ENCODE measurements around the gene RAB11FIP3.
"Not testable (repeated sequence)": the region's sequence is repeated elsewhere in the genome, so short reads cannot be mapped to it uniquely, and the experiment has no call there.

RAB11FIP3 gene

GRCh38 chr16:491220-491919 is 65.9 kb downstream of the RAB11FIP3 start:
- TF ChIP-seq CTCF (IDR thresholded peaks at IDR 0.05; ENCODE audit: low read depth, low read length), result no peak
- no peak for TF ChIP-seq EZH2phosphoT487 (IDR thresholded peaks at IDR 0.05; ENCODE audit: low read depth)
- Histone ChIP-seq H3K79me2 (ENCODE audit: low read length) (no peaks in the 10 kb centered on the region), H3K9ac (ENCODE audit: low read length) (no peak overlapping the region), H3K27me3 (ENCODE audit: low read depth, low read length) (no peaks in the 10 kb centered on the region), H3K27ac (ENCODE audit: low read length) (no peak overlapping the region), H3K4me1 (ENCODE audit: low read length) (no peaks in the 10 kb centered on the region), H2AFZ (ENCODE audit: low read depth, low read length) (no peak overlapping the region), H3K9me3 (ENCODE audit: insufficient read depth, low read length) (no peaks in the 10 kb centered on the region), H3K4me3 (ENCODE audit: low read length) (no peak overlapping the region), H4K20me1 (ENCODE audit: insufficient read depth, low read length) (no peaks in the 10 kb centered on the region), H3K4me2 (ENCODE audit: low read length) (no peak overlapping the region), H3K36me3 (replicated peaks; ENCODE audit: low read depth, low read length) (peaks cover 4% of the 10 kb centered on the region)

GRCh38 chr16:492211-492875 is 66.9 kb downstream of the RAB11FIP3 start:
- TF ChIP-seq CTCF (IDR thresholded peaks at IDR 0.05; ENCODE audit: low read depth, low read length) (no peak), EZH2phosphoT487 (IDR thresholded peaks at IDR 0.05; ENCODE audit: low read depth) (no peak)
- Histone ChIP-seq H4K20me1 (ENCODE audit: insufficient read depth, low read length) (no peaks in the 10 kb centered on the region), H3K9ac (ENCODE audit: low read length) (no peak overlapping the region), H3K36me3 (replicated peaks; ENCODE audit: low read depth, low read length) (peaks cover 4% of the 10 kb centered on the region), H3K4me3 (ENCODE audit: low read length) (no peak overlapping the region), H2AFZ (ENCODE audit: low read depth, low read length) (no peak overlapping the region), H3K79me2 (ENCODE audit: low read length) (no peaks in the 10 kb centered on the region), H3K9me3 (ENCODE audit: insufficient read depth, low read length) (no peaks in the 10 kb centered on the region), H3K4me1 (ENCODE audit: low read length) (no peaks in the 10 kb centered on the region), H3K27me3 (ENCODE audit: low read depth, low read length) (no peaks in the 10 kb centered on the region), H3K27ac (ENCODE audit: low read length) (no peak overlapping the region), H3K4me2 (ENCODE audit: low read length) (no peak overlapping the region)

GRCh38 chr16:494676-495075 is 69.2 kb downstream of the RAB11FIP3 start:
- H3K4me1 ChIP-seq (ENCODE audit: low read length); H2AFZ ChIP-seq (ENCODE audit: low read depth, low read length); H3K4me2 ChIP-seq (ENCODE audit: low read length); H3K4me3 ChIP-seq (ENCODE audit: low read length); H4K20me1 ChIP-seq (ENCODE audit: insufficient read depth, low read length); H3K27ac ChIP-seq (ENCODE audit: low read length); H3K79me2 ChIP-seq (ENCODE audit: low read length); H3K9me3 ChIP-seq (ENCODE audit: insufficient read depth, low read length); H3K27me3 ChIP-seq (ENCODE audit: low read depth, low read length); H3K36me3 ChIP-seq (replicated peaks; ENCODE audit: low read depth, low read length); H3K9ac ChIP-seq (ENCODE audit: low read length): not testable (repeated sequence)

- H3K27me3 ChIP-seq (ENCODE audit: low read depth, low read length), result no peaks in the 10 kb centered on the region
- H3K36me3 ChIP-seq (replicated peaks; ENCODE audit: low read depth, low read length), result no peaks in the 10 kb centered on the region
- TF ChIP-seq CTCF (IDR thresholded peaks at IDR 0.05; ENCODE audit: low read depth, low read length) (peak; percentile 27), EZH2phosphoT487 (IDR thresholded peaks at IDR 0.05; ENCODE audit: low read depth) (no peak)
- H2AFZ ChIP-seq (ENCODE audit: low read depth, low read length), result no peak overlapping the region
- no peak overlapping the region for H3K4me3 ChIP-seq (ENCODE audit: low read length)
- H3K9ac ChIP-seq (ENCODE audit: low read length), result no peak overlapping the region
- no peak overlapping the region for H3K27ac ChIP-seq (ENCODE audit: low read length)
- H3K9me3 ChIP-seq (ENCODE audit: insufficient read depth, low read length), result no peaks in the 10 kb centered on the region
- no peaks in the 10 kb centered on the region for H3K79me2 ChIP-seq (ENCODE audit: low read length)
- H4K20me1 ChIP-seq (ENCODE audit: insufficient read depth, low read length), result no peaks in the 10 kb centered on the region
- no peak overlapping the region for H3K4me2 ChIP-seq (ENCODE audit: low read length)
- no peaks in the 10 kb centered on the region for H3K4me1 ChIP-seq (ENCODE audit: low read length)
These were observed 69.8 kb downstream of the RAB11FIP3 start for GRCh38 chr16:495127-495748.
